Glutamatergic neuron (in vitro differentiated cells): ENCODE data around the gene CCDC74A. TPM values are rescaled to one million over a fixed set of nuclear protein-coding genes. Genes with fewer than 3 reads are reported as not detected.
"Not testable (repeated sequence)": the region's sequence is repeated elsewhere in the genome, so short reads cannot be mapped to it uniquely, and the experiment has no call there.

Experiments used
- DNase-seq: peaks from one replicate; pipeline ENCODE4 v3.0.0; 2022
- H3K27ac Mint-ChIP-seq: one replicate; pipeline ENCODE4 v1.8.0; 2020; ENCODE audit warnings: mild to moderate bottlenecking, mixed read lengths, inconsistent platforms; ENCODE audit not compliant: unreplicated experiment
- H3K27me3 Mint-ChIP-seq: one replicate; pipeline ENCODE4 v1.8.0; 2020; ENCODE audit warnings: mild to moderate bottlenecking, moderate library complexity, mixed read lengths, inconsistent platforms; ENCODE audit not compliant: unreplicated experiment
- H3K36me3 Mint-ChIP-seq: one replicate; pipeline ENCODE4 v1.8.0; 2020; ENCODE audit warnings: mild to moderate bottlenecking, mixed read lengths, inconsistent platforms; ENCODE audit not compliant: unreplicated experiment
- H3K4me1 Mint-ChIP-seq: one replicate; pipeline ENCODE4 v1.8.0; 2020; ENCODE audit warnings: mild to moderate bottlenecking, low read depth, mixed read lengths, inconsistent platforms; ENCODE audit not compliant: unreplicated experiment
- H3K4me3 Mint-ChIP-seq: one replicate; pipeline ENCODE4 v1.8.0; 2020; ENCODE audit warnings: mild to moderate bottlenecking, mixed read lengths, inconsistent platforms; ENCODE audit not compliant: unreplicated experiment
- H3K9me3 Mint-ChIP-seq: one replicate; pipeline ENCODE4 v1.8.0; 2020; ENCODE audit warnings: mild to moderate bottlenecking, moderate library complexity, mixed read lengths, inconsistent platforms; ENCODE audit not compliant: unreplicated experiment
- CTCF ChIP-seq: fragments of 200-600 bp; sonication (generic); IDR thresholded peaks from one replicate; pipeline ENCODE4 v1.5.0; 2021; ENCODE audit not compliant: partially characterized antibody, unreplicated experiment
- total RNA-seq: library from RNA; stranded (reverse); fragmentation: NEBNext Ultra II Directional; extraction: Animal tissue kit (Norgen Biotek cat#: 25700); gene quantifications from one replicate; pipeline ENCODE4 v1.2.1, GENCODE V29; 2021; ENCODE audit not compliant: unreplicated experiment

CCDC74A gene
- total RNA-seq, 1 donor from 2014 or later = 0.54 TPM

- no peak overlapping the region for H3K27ac Mint-ChIP-seq
- no peaks in the 10 kb centered on the region for H3K4me1 Mint-ChIP-seq
- H3K36me3 Mint-ChIP-seq = no peaks in the 10 kb centered on the region
- no peak for TF ChIP-seq CTCF
- no peak for DNase-seq
- no peaks in the 10 kb centered on the region for H3K27me3 Mint-ChIP-seq
- H3K4me3 Mint-ChIP-seq = no peak overlapping the region
- H3K9me3 Mint-ChIP-seq = no peaks in the 10 kb centered on the region
Measured at GRCh38 chr2:131556998-131557397, 29.3 kb downstream of the CCDC74A start.

- Mint-ChIP-seq H3K4me1 (no peaks in the 10 kb centered on the region), H3K9me3 (no peaks in the 10 kb centered on the region), H3K4me3 (no peak overlapping the region), H3K27me3 (no peaks in the 10 kb centered on the region), H3K27ac (no peak overlapping the region), H3K36me3 (no peaks in the 10 kb centered on the region)
- no peak for DNase-seq
- no peak for TF ChIP-seq CTCF
Measured at GRCh38 chr2:131557558-131558321, 30.1 kb downstream of the CCDC74A start.

GRCh38 chr2:131566371-131566770 is 38.7 kb downstream of the CCDC74A start:
- DNase-seq = no peak
- H3K27me3 Mint-ChIP-seq = peaks cover 2% of the 10 kb centered on the region
- no peak overlapping the region for H3K27ac Mint-ChIP-seq
- no peak overlapping the region for H3K4me3 Mint-ChIP-seq
- H3K4me1 Mint-ChIP-seq = no peaks in the 10 kb centered on the region
- no peaks in the 10 kb centered on the region for H3K9me3 Mint-ChIP-seq
- H3K36me3 Mint-ChIP-seq = no peaks in the 10 kb centered on the region
- no peak for TF ChIP-seq CTCF

GRCh38 chr2:131567891-131568290 is 40.2 kb downstream of the CCDC74A start:
- Mint-ChIP-seq H3K9me3 (no peaks in the 10 kb centered on the region), H3K4me3 (no peak overlapping the region), H3K27me3 (peaks cover 2% of the 10 kb centered on the region), H3K27ac (no peak overlapping the region), H3K36me3 (no peaks in the 10 kb centered on the region), H3K4me1 (no peaks in the 10 kb centered on the region)
- no peak for DNase-seq
- no peak for TF ChIP-seq CTCF

GRCh38 chr2:131568401-131568800 is 40.7 kb downstream of the CCDC74A start:
- H3K4me1 Mint-ChIP-seq, H3K9me3 Mint-ChIP-seq, H3K27ac Mint-ChIP-seq, DNase-seq, H3K4me3 Mint-ChIP-seq, H3K36me3 Mint-ChIP-seq, H3K27me3 Mint-ChIP-seq: not testable (repeated sequence)
